CD4-positive, CD25-positive, alpha-beta regulatory T cell (primary cell): ENCODE measurements around the gene OVCH1. TPM values are rescaled to one million over a fixed set of nuclear protein-coding genes. Genes with fewer than 3 reads are reported as not detected.
A peak's percentile ranks its signal among the peaks of the same experiment; 100 is the strongest.
"Not testable (repeated sequence)": the region's sequence is repeated elsewhere in the genome, so short reads cannot be mapped to it uniquely, and the experiment has no call there.

ENCODE experiments used
- ATAC-seq, 2 donors: fragments of 150-1000 bp; cut with Tn5 transposase; one replicate each; pipeline ENCODE4 v1.10.0; 2021; ENCODE audit warnings: low read depth in 2 of 2, moderate number of reproducible peaks in 2 of 2, moderate library complexity in 1 of 2
- DNase-seq, 3 donors: peaks; one replicate each; pipeline versions ENCODE4 v3.0.0 to v3.0.0-alpha.2; 2012 to 2022; ENCODE audit warnings: mixed read lengths in 1 of 3
- H3K27ac ChIP-seq: one replicate; pipeline ENCODE4 v1.7.0; 2013; ENCODE audit warnings: mild to moderate bottlenecking, low read length; ENCODE audit not compliant: insufficient read depth, poor library complexity, severe bottlenecking
- H3K27me3 ChIP-seq: one replicate; pipeline ENCODE4 v1.7.0; 2013; ENCODE audit warnings: low read length; ENCODE audit not compliant: control insufficient read depth, insufficient read depth
- H3K36me3 ChIP-seq: one replicate; pipeline ENCODE4 v1.7.0; 2013; ENCODE audit warnings: mild to moderate bottlenecking, low read length, moderate library complexity; ENCODE audit not compliant: control insufficient read depth, insufficient read depth
- H3K4me1 ChIP-seq: 2 replicates; pipeline ENCODE4 v1.7.0; 2013; ENCODE audit warnings: mild to moderate bottlenecking, low read length; ENCODE audit not compliant: insufficient read depth, control insufficient read depth, poor library complexity, severe bottlenecking
- H3K4me3 ChIP-seq: one replicate; pipeline ENCODE4 v1.7.0; 2013; ENCODE audit warnings: low read depth, mild to moderate bottlenecking, low read length, moderate library complexity
- H3K9me3 ChIP-seq, 2 experiments: 1 replicate in 1 of 2; 2 replicates in 1 of 2; pipeline ENCODE4 v1.7.0; 2013; ENCODE audit warnings: low read length in 2 of 2, mild to moderate bottlenecking in 1 of 2, moderate library complexity in 1 of 2; ENCODE audit not compliant: control insufficient read depth in 2 of 2
- H3K27ac Mint-ChIP-seq, 3 donors: one replicate each; pipeline ENCODE4 v1.8.0; 2020 to 2022; ENCODE audit warnings: mild to moderate bottlenecking in 3 of 3, mixed read lengths in 3 of 3, moderate library complexity in 2 of 3
- H3K27me3 Mint-ChIP-seq: one replicate; pipeline ENCODE4 v1.8.0; 2022; ENCODE audit warnings: mild to moderate bottlenecking, mixed read lengths
- H3K36me3 Mint-ChIP-seq: one replicate; pipeline ENCODE4 v1.8.0; 2020; ENCODE audit warnings: mixed read lengths
- H3K4me1 Mint-ChIP-seq, 4 donors: one replicate each; pipeline ENCODE4 v1.8.0; 2020 to 2022; ENCODE audit warnings: mixed read lengths in 4 of 4, mild to moderate bottlenecking in 1 of 4
- H3K4me3 Mint-ChIP-seq, 4 donors: one replicate each; pipeline ENCODE4 v1.8.0; 2020 to 2022; ENCODE audit warnings: mild to moderate bottlenecking in 4 of 4, mixed read lengths in 4 of 4, moderate library complexity in 3 of 4
- H3K9me3 Mint-ChIP-seq, 7 donors: one replicate each; pipeline ENCODE4 v1.8.0; 2020 to 2022; ENCODE audit warnings: mixed read lengths in 7 of 7, mild to moderate bottlenecking in 3 of 7, moderate library complexity in 2 of 7
- polyA plus RNA-seq, 4 donors: library from polyadenylated mRNA; unstranded; fragments of 300-500 nt; fragmentation: Illumina TruSeq; gene quantifications; one replicate each; pipeline ENCODE4 v1.2.3, GENCODE V29; 2021
- total RNA-seq: library from RNA; stranded (reverse); gene quantifications from one replicate; pipeline ENCODE4 v1.2.3, GENCODE V29; 2022

The OVCH1 gene
- total and polyA plus RNA-seq, 5 donors from 2014 or later = not detected

DNA sequence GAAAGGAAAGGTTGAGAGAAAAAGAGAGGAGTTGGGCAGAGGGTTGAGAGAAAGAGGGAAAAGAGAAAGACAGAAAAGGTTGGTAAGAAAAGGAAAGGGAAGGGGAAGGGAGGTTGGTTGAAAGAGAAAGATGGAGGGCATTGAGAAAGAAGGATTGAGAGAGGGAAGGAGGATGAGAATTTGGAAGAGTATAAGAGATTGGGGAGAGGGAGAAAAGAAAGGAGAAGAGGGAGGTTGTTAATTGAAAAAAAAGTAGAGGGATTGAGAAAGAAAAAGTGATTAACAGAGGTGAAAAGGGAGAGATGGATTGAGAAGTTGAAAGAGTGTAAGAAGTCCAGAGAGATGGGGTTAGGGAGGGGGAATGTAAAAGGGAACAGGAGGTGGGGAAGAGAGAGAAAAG lies 95.0 kb downstream of the OVCH1 start:
- H3K36me3 ChIP-seq = no peaks in the 10 kb centered on the region
- H3K4me3 ChIP-seq = no peak overlapping the region
- no peak for DNase-seq
- no peaks in the 10 kb centered on the region for H3K36me3 Mint-ChIP-seq
- no peaks in the 10 kb centered on the region for H3K4me1 Mint-ChIP-seq
- peaks cover 0 to 2% (median 0%) of the 10 kb centered on the region in 7 donors for H3K9me3 Mint-ChIP-seq
- no peaks in the 10 kb centered on the region for H3K4me1 ChIP-seq
- H3K9me3 ChIP-seq = no peaks in the 10 kb centered on the region
- H3K27me3 ChIP-seq = peaks cover 7% of the 10 kb centered on the region
- peaks cover 46% of the 10 kb centered on the region for H3K27me3 Mint-ChIP-seq
- peak overlapping the region in 1 of 3 donors; percentile 32 for H3K27ac Mint-ChIP-seq
- ATAC-seq = no peak
- no peak overlapping the region for H3K27ac ChIP-seq
- H3K4me3 Mint-ChIP-seq = no peak overlapping the region

DNA sequence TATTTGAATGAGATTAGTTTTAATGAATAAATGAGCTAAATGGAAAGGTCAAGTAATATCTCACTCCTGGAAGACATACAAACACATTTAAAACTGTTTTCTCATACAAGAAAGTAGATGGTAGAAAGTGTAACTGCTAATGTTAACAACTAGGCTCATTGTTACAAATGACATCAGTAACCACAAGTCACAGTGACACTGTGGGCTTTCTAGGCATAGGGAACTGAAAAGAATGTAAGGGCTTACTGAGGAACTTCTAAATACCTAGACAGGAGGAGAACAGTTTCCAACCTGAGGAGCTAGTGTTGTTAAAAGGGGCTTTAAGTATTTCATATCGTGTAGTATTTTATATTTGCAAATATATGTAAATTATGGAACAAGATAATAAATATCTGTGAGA lies 99.0 kb downstream of the OVCH1 start:
- H3K27me3 ChIP-seq = peaks cover 7% of the 10 kb centered on the region
- Mint-ChIP-seq H3K4me3 (no peak overlapping the region), H3K4me1 (no peaks in the 10 kb centered on the region), H3K27me3 (peaks cover 51% of the 10 kb centered on the region), H3K9me3 (peaks cover 0 to 3% (median 0%) of the 10 kb centered on the region in 7 donors), H3K27ac (no peak overlapping the region), H3K36me3 (no peaks in the 10 kb centered on the region)
- no peak for ATAC-seq
- H3K4me3 ChIP-seq = no peak overlapping the region
- no peaks in the 10 kb centered on the region for H3K9me3 ChIP-seq
- no peaks in the 10 kb centered on the region for H3K36me3 ChIP-seq
- DNase-seq = no peak
- H3K27ac ChIP-seq = no peak overlapping the region
- no peaks in the 10 kb centered on the region for H3K4me1 ChIP-seq

DNA sequence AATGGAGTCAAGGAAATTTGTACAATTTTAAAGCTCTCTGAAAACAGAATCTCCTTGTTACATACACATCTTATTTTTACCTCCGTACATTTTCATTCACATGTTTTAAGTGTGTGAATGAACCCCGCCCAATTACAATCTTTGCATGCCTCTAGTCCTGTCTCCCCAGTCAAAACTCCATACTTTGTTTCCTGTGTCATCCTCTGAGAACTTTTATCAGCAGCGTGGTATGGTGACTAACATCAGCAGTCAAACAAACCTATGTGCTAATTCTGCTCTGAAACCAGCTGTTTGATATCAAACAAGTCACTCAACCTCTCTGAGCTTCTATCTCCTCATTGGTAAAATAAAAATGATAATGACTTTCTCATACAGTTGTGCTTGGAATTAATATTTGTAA lies 100.7 kb downstream of the OVCH1 start:
- DNase-seq = no peak
- H3K27me3 Mint-ChIP-seq = peaks cover 39% of the 10 kb centered on the region
- H3K27ac ChIP-seq = no peak overlapping the region
- no peaks in the 10 kb centered on the region for H3K36me3 Mint-ChIP-seq
- H3K4me1 Mint-ChIP-seq = no peaks in the 10 kb centered on the region
- peaks cover 7% of the 10 kb centered on the region for H3K27me3 ChIP-seq
- H3K9me3 ChIP-seq = no peaks in the 10 kb centered on the region
- no peak overlapping the region for H3K4me3 ChIP-seq
- no peaks in the 10 kb centered on the region for H3K36me3 ChIP-seq
- no peaks in the 10 kb centered on the region for H3K4me1 ChIP-seq
- ATAC-seq = no peak
- peaks cover 0 to 3% (median 0%) of the 10 kb centered on the region in 7 donors for H3K9me3 Mint-ChIP-seq
- H3K27ac Mint-ChIP-seq = peak overlapping the region in 1 of 3 donors; percentile 45
- H3K4me3 Mint-ChIP-seq = no peak overlapping the region

DNA sequence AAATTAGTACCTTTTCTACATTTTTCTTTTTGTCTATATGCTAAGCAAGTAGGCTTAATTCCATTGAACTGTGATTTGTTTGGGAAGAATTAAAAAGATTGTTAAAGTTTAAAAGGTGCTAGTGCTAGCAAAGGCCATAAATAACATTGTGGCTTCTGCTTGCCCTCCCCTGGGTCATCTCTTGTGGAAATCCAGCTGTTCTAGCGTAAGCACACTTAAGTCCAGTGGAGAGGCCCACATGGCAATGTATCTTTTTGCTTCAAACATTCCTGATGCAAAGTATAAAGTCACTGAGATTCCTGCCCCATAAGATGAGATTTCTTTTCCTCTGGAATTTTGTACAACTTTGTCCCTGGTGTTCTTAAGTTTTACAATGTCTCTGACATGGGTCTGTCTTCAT lies 102.1 kb downstream of the OVCH1 start:
- ATAC-seq = no peak
- Histone ChIP-seq H3K36me3 (no peaks in the 10 kb centered on the region), H3K4me3 (no peak overlapping the region), H3K9me3 (no peaks in the 10 kb centered on the region), H3K27me3 (peaks cover 7% of the 10 kb centered on the region), H3K4me1 (peaks cover under 1% of the 10 kb centered on the region), H3K27ac (no peak overlapping the region)
- no peak overlapping the region for H3K4me3 Mint-ChIP-seq
- H3K36me3 Mint-ChIP-seq = peaks cover 3% of the 10 kb centered on the region
- DNase-seq = no peak
- H3K9me3 Mint-ChIP-seq = peaks cover 0 to 3% (median 0%) of the 10 kb centered on the region in 7 donors
- H3K4me1 Mint-ChIP-seq = peaks cover 10 to 12% (median 10%) of the 10 kb centered on the region in 4 donors
- H3K27me3 Mint-ChIP-seq = peaks cover 25% of the 10 kb centered on the region
- no peak overlapping the region for H3K27ac Mint-ChIP-seq

DNA sequence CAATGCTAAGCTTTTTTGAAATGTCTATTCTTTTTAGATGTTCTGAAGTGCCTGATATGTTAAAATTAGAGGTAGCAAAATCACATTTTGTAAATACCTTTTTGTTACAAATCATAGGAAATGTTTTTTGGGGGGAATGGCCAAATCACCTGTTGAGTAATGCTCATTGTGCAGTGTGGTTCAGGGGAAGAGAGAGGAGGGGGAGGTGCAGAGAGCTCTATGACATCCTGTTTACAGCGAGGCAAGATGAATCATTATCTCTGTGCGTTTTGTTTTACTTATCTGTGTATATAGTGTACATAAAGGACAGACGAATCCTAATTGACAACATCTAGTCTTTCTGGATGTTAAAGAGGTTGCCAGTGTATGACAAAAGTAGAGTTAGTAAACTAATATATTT lies 107.1 kb downstream of the OVCH1 start:
- Mint-ChIP-seq H3K4me1 (peaks cover 14 to 17% (median 15%) of the 10 kb centered on the region in 4 donors), H3K4me3 (peak overlapping the region; percentile 30 to 66 (median 58)), H3K27ac (peak overlapping the region; percentile 75 to 99 (median 82))
- peak; percentile 99 to 100 for ATAC-seq
- H3K9me3 ChIP-seq, H3K27me3 Mint-ChIP-seq, H3K36me3 Mint-ChIP-seq, H3K27me3 ChIP-seq, H3K4me1 ChIP-seq, H3K36me3 ChIP-seq, H3K9me3 Mint-ChIP-seq: not testable (repeated sequence)
- peak in 2 of 3 donors; percentile 57 to 75 for DNase-seq
- H3K4me3 ChIP-seq = peak overlapping the region; percentile 47
- peak overlapping the region; percentile 65 for H3K27ac ChIP-seq

DNA sequence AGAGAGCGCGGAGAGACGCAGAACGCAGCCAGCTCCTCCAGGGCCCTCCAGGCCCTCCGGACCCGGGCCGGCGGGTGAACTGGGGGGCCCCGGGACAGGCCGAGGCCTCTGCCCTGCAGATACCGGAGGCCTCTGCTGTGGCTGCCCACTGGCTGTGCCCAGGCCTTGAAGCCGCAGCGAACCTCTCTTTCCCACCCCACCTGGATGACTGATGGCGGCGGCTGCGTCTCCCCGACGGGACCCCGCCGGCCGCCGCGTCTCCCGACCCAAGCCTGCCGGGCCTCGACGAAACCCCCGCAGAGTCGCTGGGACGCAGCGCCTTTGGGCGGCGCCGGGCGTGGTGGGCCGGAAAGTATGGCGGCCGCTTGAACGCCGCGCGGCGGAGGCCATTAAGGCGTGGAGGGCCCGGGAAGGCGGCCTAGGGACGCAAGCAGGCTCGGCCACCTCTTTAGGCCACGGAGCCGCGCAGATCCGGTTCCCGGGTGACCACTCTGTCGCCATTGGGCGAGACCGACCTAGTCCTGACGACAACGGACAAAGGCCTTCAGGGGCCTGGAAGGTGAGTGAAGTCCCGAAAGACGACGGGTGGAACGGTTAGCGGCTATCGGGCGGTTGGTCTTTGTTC lies 108.1 kb downstream of the OVCH1 start:
- H3K27me3 Mint-ChIP-seq = no peaks in the 10 kb centered on the region
- no peak for DNase-seq
- peak overlapping the region; percentile 32 to 82 (median 75) for H3K27ac Mint-ChIP-seq
- ATAC-seq = no peak
- H3K36me3 Mint-ChIP-seq = peaks cover 3% of the 10 kb centered on the region
- H3K36me3 ChIP-seq = no peaks in the 10 kb centered on the region
- H3K4me3 ChIP-seq = no peak overlapping the region
- H3K9me3 Mint-ChIP-seq = peaks cover 0 to 7% (median 0%) of the 10 kb centered on the region in 7 donors
- H3K27me3 ChIP-seq = no peaks in the 10 kb centered on the region
- H3K27ac ChIP-seq = peak overlapping the region; percentile 65
- peaks cover 14 to 17% (median 15%) of the 10 kb centered on the region in 4 donors for H3K4me1 Mint-ChIP-seq
- peak overlapping the region in 1 of 4 donors; percentile 64 for H3K4me3 Mint-ChIP-seq
- H3K9me3 ChIP-seq = no peaks in the 10 kb centered on the region
- peaks cover 4% of the 10 kb centered on the region for H3K4me1 ChIP-seq

DNA sequence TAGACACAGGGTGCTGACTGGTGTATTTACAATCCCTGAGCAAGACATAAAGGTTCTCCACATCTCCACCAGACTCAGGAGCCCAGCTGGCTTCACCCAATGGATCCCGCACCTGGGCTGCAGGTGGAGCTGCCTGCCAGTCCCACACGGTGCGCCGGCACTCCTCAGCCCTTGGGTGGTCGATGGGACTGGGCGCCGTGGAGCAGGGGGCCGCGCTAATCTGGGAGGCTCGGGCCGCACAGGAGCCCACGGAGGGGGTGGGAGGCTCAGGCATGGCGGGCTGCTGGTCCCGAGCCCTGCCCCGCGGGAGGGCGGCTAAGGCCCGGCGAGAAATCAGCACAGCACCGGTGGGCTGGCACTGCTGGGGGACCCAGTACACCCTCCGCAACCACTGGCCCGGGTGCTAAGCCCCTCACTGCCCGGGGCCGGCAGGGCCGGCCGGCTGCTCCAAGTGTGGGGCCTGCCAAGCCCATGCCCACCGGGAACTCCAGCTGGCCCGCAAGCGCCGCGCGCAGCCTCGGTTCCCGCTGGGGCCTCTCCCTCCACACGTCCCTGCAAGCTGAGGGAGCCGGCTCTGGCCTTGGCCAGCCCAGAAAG lies 111.3 kb downstream of the OVCH1 start:
- not testable (repeated sequence) for ATAC-seq, H3K4me3 ChIP-seq, H3K36me3 ChIP-seq, H3K4me3 Mint-ChIP-seq, H3K9me3 Mint-ChIP-seq, DNase-seq, H3K27me3 Mint-ChIP-seq, H3K36me3 Mint-ChIP-seq, H3K27ac ChIP-seq, H3K9me3 ChIP-seq, H3K27me3 ChIP-seq
- peak overlapping the region in 1 of 3 donors; percentile 9 for H3K27ac Mint-ChIP-seq
- peaks cover 13 to 26% (median 18%) of the 10 kb centered on the region in 4 donors for H3K4me1 Mint-ChIP-seq
- H3K4me1 ChIP-seq = peaks cover 10% of the 10 kb centered on the region

DNA sequence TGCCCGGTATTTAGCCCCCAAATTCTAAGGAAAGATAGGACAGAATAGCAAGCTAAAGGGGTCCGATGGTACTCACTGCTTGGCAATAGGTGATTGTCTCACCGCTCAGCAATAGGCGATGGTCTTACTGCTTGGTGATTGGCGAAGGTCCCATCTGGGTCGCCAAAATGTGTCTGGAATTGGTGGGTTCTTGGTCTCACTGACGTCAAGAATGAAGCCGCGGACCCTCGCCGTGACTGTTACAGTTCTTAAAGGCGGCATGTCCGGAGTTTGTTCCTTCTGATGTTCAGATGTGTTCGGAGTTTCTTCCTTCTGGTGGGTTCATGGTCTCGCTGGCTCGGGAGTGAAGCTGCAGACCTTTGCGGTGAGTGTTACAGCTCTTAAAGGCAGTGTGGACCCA lies 112.3 kb downstream of the OVCH1 start:
- ATAC-seq, H3K36me3 ChIP-seq, DNase-seq, H3K9me3 Mint-ChIP-seq, H3K27ac ChIP-seq, H3K9me3 ChIP-seq, H3K27me3 Mint-ChIP-seq, H3K27ac Mint-ChIP-seq, H3K36me3 Mint-ChIP-seq, H3K27me3 ChIP-seq, H3K4me3 ChIP-seq: not testable (repeated sequence)
- peak overlapping the region in 2 of 4 donors; percentile 26 to 29 for H3K4me3 Mint-ChIP-seq
- H3K4me1 ChIP-seq = peaks cover 11% of the 10 kb centered on the region
- H3K4me1 Mint-ChIP-seq = peaks cover 3 to 23% (median 14%) of the 10 kb centered on the region in 4 donors
